ENCODE measurements around the gene VCP. TPM values are rescaled to one million over a fixed set of nuclear protein-coding genes. Genes with fewer than 3 reads are reported as not detected.

Gene VCP
- total RNA-seq, 1 donor from 2014 or later = 390 TPM

- peak overlapping the region; percentile 24 for H3K4me3 ChIP-seq (ENCODE audit: insufficient read depth, low read depth, low read length)
- no peak for DNase-seq (ENCODE audit: low read depth)
- H3K4me2 ChIP-seq (ENCODE audit: low read length) = peak overlapping the region; percentile 74
- no peaks in the 10 kb centered on the region for H3K27me3 ChIP-seq (ENCODE audit: insufficient read depth, low read length)
- Mint-ChIP-seq H3K27me3 (ENCODE audit: low read depth, unreplicated experiment) (no peaks in the 10 kb centered on the region), H3K27ac (ENCODE audit: unreplicated experiment) (peak overlapping the region; percentile 80), H3K9me3 (ENCODE audit: unreplicated experiment) (peaks cover 4% of the 10 kb centered on the region), H3K4me3 (ENCODE audit: unreplicated experiment) (peak overlapping the region; percentile 40), H3K36me3 (ENCODE audit: low read depth, unreplicated experiment) (peaks cover 17% of the 10 kb centered on the region), H3K4me1 (ENCODE audit: low read depth, unreplicated experiment) (peaks cover 15% of the 10 kb centered on the region)
- peaks cover 16% of the 10 kb centered on the region for H3K36me3 ChIP-seq (ENCODE audit: insufficient read depth, low read length)
- H3K27ac ChIP-seq (ENCODE audit: low read depth, low read length) = peak overlapping the region; percentile 79
- TF ChIP-seq CTCF (IDR thresholded peaks at IDR 0.05; ENCODE audit: insufficient read depth, low read depth, low read length) (no peak), EZH2 (IDR thresholded peaks at IDR 0.05; ENCODE audit: insufficient read depth, low read length) (no peak)
- no peak for FAIRE-seq
- peaks cover 35% of the 10 kb centered on the region for H3K4me1 ChIP-seq (ENCODE audit: insufficient read depth, low read length)
- peaks cover 43% of the 10 kb centered on the region for H4K20me1 ChIP-seq (ENCODE audit: insufficient read depth, low read length)
- H3K79me2 ChIP-seq (ENCODE audit: insufficient read depth, low read length) = peaks cover 60% of the 10 kb centered on the region
- peak overlapping the region; percentile 42 for H2AFZ ChIP-seq (ENCODE audit: low read depth, low read length)
- H3K9ac ChIP-seq (ENCODE audit: low read length) = peak overlapping the region; percentile 56
- no peaks in the 10 kb centered on the region for H3K9me3 ChIP-seq (ENCODE audit: insufficient read depth, low read depth, low read length)
Observed at GRCh38 chr9:35073279-35073612, 821 bp upstream of the VCP start.

GRCh38 chr9:35071814-35072460 lies 488 bp downstream of the VCP start:
- H3K79me2 ChIP-seq (ENCODE audit: insufficient read depth, low read length) = peaks cover 60% of the 10 kb centered on the region
- peak overlapping the region; percentile 35 for H2AFZ ChIP-seq (ENCODE audit: low read depth, low read length)
- Mint-ChIP-seq H3K27me3 (ENCODE audit: low read depth, unreplicated experiment) (no peaks in the 10 kb centered on the region), H3K36me3 (ENCODE audit: low read depth, unreplicated experiment) (peaks cover 25% of the 10 kb centered on the region), H3K4me1 (ENCODE audit: low read depth, unreplicated experiment) (peaks cover 20% of the 10 kb centered on the region), H3K4me3 (ENCODE audit: unreplicated experiment) (peak overlapping the region; percentile 98), H3K27ac (ENCODE audit: unreplicated experiment) (peak overlapping the region; percentile 93), H3K9me3 (ENCODE audit: unreplicated experiment) (peaks cover 4% of the 10 kb centered on the region)
- peak overlapping the region; percentile 95 for H3K27ac ChIP-seq (ENCODE audit: low read depth, low read length)
- H4K20me1 ChIP-seq (ENCODE audit: insufficient read depth, low read length) = peaks cover 52% of the 10 kb centered on the region
- H3K4me2 ChIP-seq (ENCODE audit: low read length) = peak overlapping the region; percentile 87
- peak overlapping the region; percentile 97 for H3K4me3 ChIP-seq (ENCODE audit: insufficient read depth, low read depth, low read length)
- H3K9me3 ChIP-seq (ENCODE audit: insufficient read depth, low read depth, low read length) = no peaks in the 10 kb centered on the region
- peak overlapping the region; percentile 99 for H3K9ac ChIP-seq (ENCODE audit: low read length)
- FAIRE-seq (no peak), DNase-seq (ENCODE audit: low read depth) (peak; percentile 79)
- peaks cover 31% of the 10 kb centered on the region for H3K4me1 ChIP-seq (ENCODE audit: insufficient read depth, low read length)
- peaks cover 29% of the 10 kb centered on the region for H3K36me3 ChIP-seq (ENCODE audit: insufficient read depth, low read length)
- H3K27me3 ChIP-seq (ENCODE audit: insufficient read depth, low read length) = no peaks in the 10 kb centered on the region
- TF ChIP-seq EZH2 (IDR thresholded peaks at IDR 0.05; ENCODE audit: insufficient read depth, low read length) (no peak), CTCF (IDR thresholded peaks at IDR 0.05; ENCODE audit: insufficient read depth, low read depth, low read length) (no peak)
